ENCODE data around the gene MT1X.

The MT1X gene

DNA sequence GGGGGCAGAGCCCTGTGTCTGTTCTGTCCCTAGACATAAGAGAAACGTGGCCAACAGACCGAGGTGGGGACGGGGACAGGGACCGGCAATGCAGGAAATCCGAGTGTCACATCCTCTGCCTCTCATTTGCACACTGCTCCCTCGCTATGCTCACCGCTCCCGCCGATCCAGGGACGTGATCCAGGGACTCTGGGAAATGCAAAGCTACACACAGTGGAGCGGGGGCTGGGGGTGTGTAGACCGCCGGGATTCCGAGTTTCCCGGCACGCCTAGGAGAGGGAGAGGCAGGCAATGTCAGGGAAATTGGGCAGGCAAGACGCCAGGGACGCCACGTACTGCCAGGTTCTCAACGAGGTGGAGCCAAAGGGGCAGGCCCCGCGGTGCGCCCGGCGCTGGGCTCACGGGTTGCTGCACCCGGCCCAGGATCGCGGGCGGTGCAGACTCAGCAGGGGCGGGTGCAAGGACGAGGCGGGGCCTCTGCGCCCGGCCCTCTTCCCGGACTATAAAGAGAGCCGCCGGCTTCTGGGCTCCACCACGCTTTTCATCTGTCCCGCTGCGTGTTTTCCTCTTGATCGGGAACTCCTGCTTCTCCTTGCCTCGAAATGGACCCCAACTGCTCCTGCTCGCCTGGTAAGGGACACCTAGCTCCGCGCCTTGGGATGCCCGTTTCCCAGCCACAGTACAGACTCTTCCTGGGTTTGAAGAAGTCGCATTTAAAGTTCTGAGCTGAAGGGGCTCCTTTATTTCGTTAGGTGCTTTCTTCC lies at the start of gene MT1X:
Gene MT1X (plus strand): TSS at position 532 of the 764 bp plus-strand sequence. CDS start 71 bp downstream, at position 603.
- H3K9me3 ChIP-seq (ENCODE audit: control insufficient read depth in 2 of 2, low read length in 2 of 2): no peaks in the 10 kb centered on the region
- H3K27me3 ChIP-seq (ENCODE audit: control insufficient read depth in 2 of 2, insufficient read depth in 2 of 2, low read length in 2 of 2): no peaks in the 10 kb centered on the region
- H3K4me3 ChIP-seq (ENCODE audit: low read length in 2 of 2): peak within 1 kb of the TSS; percentile 82 to 94
- no peaks in the 10 kb centered on the region for H3K36me3 ChIP-seq (ENCODE audit: control insufficient read depth in 2 of 2, insufficient read depth in 2 of 2, low read length in 2 of 2)
- peaks cover 17% of the 10 kb centered on the region in 2 donors for H3K4me1 ChIP-seq (ENCODE audit: control insufficient read depth in 2 of 2, insufficient read depth in 2 of 2, low read length in 2 of 2)
- peak within 1 kb of the TSS; percentile 86 to 94 for H3K9ac ChIP-seq (ENCODE audit: low read depth in 1 of 2, low read length in 2 of 2)
- peak within 1 kb of the TSS; percentile 80 to 84 for H3K27ac ChIP-seq (ENCODE audit: low read depth in 2 of 2, low read length in 2 of 2)

DNA sequence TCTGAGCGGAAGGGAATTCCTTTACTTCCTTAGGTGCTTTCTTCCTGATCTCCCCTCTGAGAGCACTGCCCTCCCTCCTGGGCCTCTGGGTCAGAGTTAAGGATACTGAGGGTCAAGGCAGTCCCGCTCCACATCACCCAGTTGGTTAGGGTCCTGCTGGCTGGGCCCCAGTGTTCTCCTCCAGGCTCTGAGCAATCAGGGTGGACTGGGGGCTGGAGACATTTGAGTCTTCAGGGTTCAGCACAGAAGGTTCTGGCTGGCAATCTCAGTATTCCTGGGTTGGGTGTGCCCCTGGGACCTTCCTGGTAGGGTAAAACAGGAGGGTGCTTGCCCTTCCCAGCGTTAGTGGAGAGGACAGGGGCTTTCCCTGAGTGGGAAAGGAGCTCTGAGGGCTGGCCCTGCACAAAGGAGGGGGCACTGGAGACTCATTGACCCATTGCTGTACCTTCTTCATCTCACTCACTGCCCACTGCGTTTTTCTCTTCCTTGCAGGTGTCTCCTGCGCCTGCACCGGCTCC lies 49.4 kb upstream of the MT1X start:
- Histone ChIP-seq H3K36me3 (ENCODE audit: control insufficient read depth in 2 of 2, insufficient read depth in 2 of 2, low read length in 2 of 2) (no peaks in the 10 kb centered on the region), H3K27ac (ENCODE audit: low read depth in 2 of 2, low read length in 2 of 2) (peak overlapping the region; percentile 74 to 80), H3K4me3 (ENCODE audit: low read length in 2 of 2) (peak overlapping the region; percentile 75 to 79), H3K27me3 (ENCODE audit: control insufficient read depth in 2 of 2, insufficient read depth in 2 of 2, low read length in 2 of 2) (peaks cover 24 to 33% of the 10 kb centered on the region in 2 donors), H3K9ac (ENCODE audit: low read depth in 1 of 2, low read length in 2 of 2) (peak overlapping the region; percentile 83 to 86), H3K9me3 (ENCODE audit: control insufficient read depth in 2 of 2, low read length in 2 of 2) (no peaks in the 10 kb centered on the region), H3K4me1 (ENCODE audit: control insufficient read depth in 2 of 2, insufficient read depth in 2 of 2, low read length in 2 of 2) (peaks cover 5 to 9% of the 10 kb centered on the region in 2 donors)

DNA sequence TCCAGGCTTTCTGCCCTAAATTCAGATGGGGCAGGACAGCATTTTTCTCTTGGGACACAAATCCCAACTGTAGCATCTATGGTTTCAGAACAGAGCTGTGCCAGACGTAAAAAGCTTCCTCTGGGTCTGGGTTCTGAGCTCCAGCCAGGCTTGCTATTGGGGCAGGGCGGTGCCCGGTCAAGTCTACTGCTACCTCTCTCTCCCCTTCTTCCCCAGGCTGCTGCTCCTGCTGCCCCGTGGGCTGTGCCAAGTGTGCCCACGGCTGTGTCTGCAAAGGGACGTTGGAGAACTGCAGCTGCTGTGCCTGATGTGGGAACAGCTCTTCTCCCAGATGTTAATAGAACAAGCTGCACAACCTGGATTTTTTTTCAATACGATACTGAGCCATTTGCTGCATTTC lies 48.7 kb upstream of the MT1X start:
- Histone ChIP-seq H3K4me3 (ENCODE audit: low read length in 2 of 2) (peak overlapping the region; percentile 75 to 79), H3K9me3 (ENCODE audit: control insufficient read depth in 2 of 2, low read length in 2 of 2) (no peaks in the 10 kb centered on the region), H3K27ac (ENCODE audit: low read depth in 2 of 2, low read length in 2 of 2) (no peak overlapping the region), H3K36me3 (ENCODE audit: control insufficient read depth in 2 of 2, insufficient read depth in 2 of 2, low read length in 2 of 2) (no peaks in the 10 kb centered on the region), H3K4me1 (ENCODE audit: control insufficient read depth in 2 of 2, insufficient read depth in 2 of 2, low read length in 2 of 2) (peaks cover 10 to 13% of the 10 kb centered on the region in 2 donors), H3K9ac (ENCODE audit: low read depth in 1 of 2, low read length in 2 of 2) (peak overlapping the region in 1 of 2 donors; percentile 86), H3K27me3 (ENCODE audit: control insufficient read depth in 2 of 2, insufficient read depth in 2 of 2, low read length in 2 of 2) (peaks cover 26 to 35% of the 10 kb centered on the region in 2 donors)

DNA sequence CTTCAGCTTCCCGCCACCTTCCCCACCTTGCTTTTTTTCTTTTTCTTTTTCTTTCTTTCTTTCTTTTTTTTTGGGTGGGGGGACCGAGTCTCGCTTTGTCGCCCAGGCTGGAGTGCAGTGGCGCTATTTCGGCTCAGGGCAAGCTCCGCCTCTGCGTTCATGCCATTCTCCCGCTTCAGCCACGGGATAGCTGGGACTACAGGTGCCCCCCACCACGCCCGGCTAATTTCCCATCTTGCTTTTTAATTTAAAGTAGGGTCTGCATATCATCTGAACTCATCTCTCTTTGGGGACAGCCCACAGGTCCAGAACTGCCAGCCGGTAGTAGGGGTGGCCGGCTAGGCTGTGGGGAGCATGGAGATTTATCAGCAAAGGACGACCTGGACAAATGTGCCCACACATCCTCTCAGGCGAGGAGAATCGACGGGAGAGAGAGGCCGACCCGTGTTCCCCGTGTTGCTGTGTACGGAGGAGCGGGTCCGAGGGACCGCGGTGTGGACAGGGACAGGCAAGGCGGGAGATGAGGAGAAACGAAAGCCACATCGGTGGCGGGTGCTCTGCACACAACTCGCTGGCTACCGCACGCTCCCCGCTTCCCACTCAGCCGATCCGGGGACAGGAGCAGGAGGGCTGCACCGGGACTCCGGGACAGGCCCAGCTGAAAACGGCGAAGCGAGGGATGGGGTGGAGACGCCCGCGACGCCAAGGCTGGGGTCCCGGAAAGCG lies 47.4 kb upstream of the MT1X start:
- Histone ChIP-seq H3K4me3 (ENCODE audit: low read length in 2 of 2) (peak overlapping the region in 1 of 2 donors; percentile 26), H3K9ac (ENCODE audit: low read depth in 1 of 2, low read length in 2 of 2) (no peak overlapping the region), H3K9me3 (ENCODE audit: control insufficient read depth in 2 of 2, low read length in 2 of 2) (no peaks in the 10 kb centered on the region), H3K27me3 (ENCODE audit: control insufficient read depth in 2 of 2, insufficient read depth in 2 of 2, low read length in 2 of 2) (peaks cover 29 to 35% of the 10 kb centered on the region in 2 donors), H3K4me1 (ENCODE audit: control insufficient read depth in 2 of 2, insufficient read depth in 2 of 2, low read length in 2 of 2) (peaks cover 16 to 18% of the 10 kb centered on the region in 2 donors), H3K36me3 (ENCODE audit: control insufficient read depth in 2 of 2, insufficient read depth in 2 of 2, low read length in 2 of 2) (no peaks in the 10 kb centered on the region), H3K27ac (ENCODE audit: low read depth in 2 of 2, low read length in 2 of 2) (no peak overlapping the region)

DNA sequence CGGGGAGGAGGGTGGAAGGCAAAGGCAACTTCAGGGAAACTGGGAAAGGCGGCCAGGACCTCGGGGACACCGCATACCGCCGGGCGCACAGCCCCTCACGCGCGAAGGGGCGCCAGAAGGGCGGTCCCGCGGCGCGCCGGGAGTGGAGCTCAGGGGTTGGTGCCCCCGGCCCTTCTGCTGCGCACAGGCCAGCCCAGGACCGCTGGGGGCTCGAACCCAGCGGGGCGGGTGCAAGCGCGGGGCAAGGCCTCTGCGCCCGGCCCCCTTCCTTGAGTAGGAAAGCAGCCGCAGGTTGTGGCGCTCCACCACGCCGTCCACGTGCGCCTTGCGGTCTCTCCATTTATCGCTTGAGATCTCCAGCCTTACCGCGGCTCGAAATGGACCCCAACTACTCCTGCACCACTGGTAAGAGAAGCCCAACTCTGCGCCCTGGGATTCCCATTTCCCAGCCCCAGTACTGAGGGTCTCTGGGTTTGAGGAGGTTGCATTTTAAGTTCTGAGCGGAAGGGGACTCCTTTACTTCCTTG lies 46.8 kb upstream of the MT1X start:
- Histone ChIP-seq H3K27me3 (ENCODE audit: control insufficient read depth in 2 of 2, insufficient read depth in 2 of 2, low read length in 2 of 2) (peaks cover 29 to 35% of the 10 kb centered on the region in 2 donors), H3K4me3 (ENCODE audit: low read length in 2 of 2) (peak overlapping the region in 1 of 2 donors; percentile 26), H3K9ac (ENCODE audit: low read depth in 1 of 2, low read length in 2 of 2) (no peak overlapping the region), H3K4me1 (ENCODE audit: control insufficient read depth in 2 of 2, insufficient read depth in 2 of 2, low read length in 2 of 2) (peaks cover 16 to 18% of the 10 kb centered on the region in 2 donors), H3K27ac (ENCODE audit: low read depth in 2 of 2, low read length in 2 of 2) (no peak overlapping the region), H3K9me3 (ENCODE audit: control insufficient read depth in 2 of 2, low read length in 2 of 2) (no peaks in the 10 kb centered on the region), H3K36me3 (ENCODE audit: control insufficient read depth in 2 of 2, insufficient read depth in 2 of 2, low read length in 2 of 2) (no peaks in the 10 kb centered on the region)

DNA sequence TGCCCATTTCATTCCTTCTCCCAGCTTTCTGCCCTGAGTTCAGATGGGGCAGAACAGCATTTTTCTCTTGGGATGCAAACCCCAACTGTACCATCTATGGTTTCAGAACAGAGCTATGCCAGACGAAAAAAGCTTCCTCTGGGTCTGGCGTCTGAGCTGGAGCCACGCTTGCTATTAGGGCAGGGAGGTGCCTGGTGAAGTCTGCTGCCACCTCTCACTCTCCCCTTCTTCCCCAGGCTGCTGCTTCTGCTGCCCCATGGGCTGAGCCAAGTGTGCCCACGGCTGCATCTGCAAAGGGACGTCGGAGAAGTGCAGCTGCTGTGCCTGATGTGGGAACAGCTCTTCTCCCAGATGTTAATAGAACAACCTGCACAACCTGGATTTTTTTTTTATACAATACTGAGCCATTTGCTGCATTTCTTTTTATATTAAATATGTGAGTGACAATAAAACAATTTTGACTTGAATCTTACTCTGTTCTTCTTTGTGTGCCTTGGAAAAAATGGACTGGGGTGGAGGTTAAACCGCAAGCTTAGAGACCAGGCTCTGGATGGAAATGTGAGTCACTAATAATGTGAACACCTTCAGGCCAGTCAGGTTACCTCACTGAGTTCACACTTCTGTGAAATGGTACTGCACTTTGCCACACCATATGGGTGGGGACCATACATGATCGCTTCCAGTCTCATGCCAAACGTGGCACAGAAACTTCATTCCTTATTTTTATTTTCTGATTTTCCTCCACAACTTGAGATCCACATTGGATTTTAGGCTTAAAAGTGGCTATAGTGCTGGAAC lies 45.5 kb upstream of the MT1X start:
- Histone ChIP-seq H3K36me3 (ENCODE audit: control insufficient read depth in 2 of 2, insufficient read depth in 2 of 2, low read length in 2 of 2) (no peaks in the 10 kb centered on the region), H3K27ac (ENCODE audit: low read depth in 2 of 2, low read length in 2 of 2) (no peak overlapping the region)

DNA sequence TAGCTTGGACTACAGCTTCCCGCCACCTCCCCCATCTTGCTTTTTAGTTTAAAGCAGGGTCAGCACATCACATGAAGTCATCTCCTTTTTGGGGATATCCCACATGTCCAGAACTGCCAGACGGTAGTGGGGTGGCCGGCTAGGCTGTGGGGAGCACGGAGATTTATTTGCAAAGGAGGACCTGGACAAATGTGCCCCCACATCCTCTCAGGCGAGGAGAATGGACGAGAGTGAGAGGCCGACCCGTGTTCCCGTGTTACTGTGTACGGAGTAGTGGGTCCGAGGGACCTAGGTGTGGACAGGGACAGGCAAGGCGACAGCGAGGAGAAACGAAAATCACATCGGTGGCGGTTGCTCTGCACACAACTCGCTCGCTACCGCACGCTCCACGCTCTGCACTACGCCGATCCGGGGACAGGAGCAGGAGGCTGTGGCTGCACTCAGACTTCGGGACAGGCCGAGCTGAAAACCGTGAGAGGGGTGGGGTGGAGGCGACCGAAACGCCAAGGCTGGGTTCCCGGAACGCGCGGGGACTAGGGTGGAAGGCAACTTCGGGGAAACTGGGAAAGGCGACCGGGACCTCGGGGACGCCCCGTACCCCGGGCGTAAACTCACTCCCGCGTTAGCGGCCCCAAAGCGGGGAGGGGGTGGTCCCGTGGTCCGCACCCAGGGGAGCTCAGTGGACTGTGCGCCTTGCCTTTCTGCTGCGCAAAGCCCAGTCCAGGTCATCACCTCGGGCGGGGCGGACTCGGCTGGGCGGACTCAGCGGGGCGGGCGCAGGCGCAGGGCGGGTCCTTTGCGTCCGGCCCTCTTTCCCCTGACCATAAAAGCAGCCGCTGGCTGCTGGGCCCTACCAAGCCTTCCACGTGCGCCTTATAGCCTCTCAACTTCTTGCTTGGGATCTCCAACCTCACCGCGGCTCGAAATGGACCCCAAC lies 44.2 kb upstream of the MT1X start, which contains the start of gene MT1A:
Gene MT1A (plus strand): TSS at position 853 of the 937 bp plus-strand sequence. CDS start 73 bp downstream, at position 926.
- Histone ChIP-seq H3K9ac (ENCODE audit: low read depth in 1 of 2, low read length in 2 of 2) (peak within 1 kb of the TSS; percentile 54 to 83), H3K27me3 (ENCODE audit: control insufficient read depth in 2 of 2, insufficient read depth in 2 of 2, low read length in 2 of 2) (peaks cover 23 to 36% of the 10 kb centered on the region in 2 donors), H3K27ac (ENCODE audit: low read depth in 2 of 2, low read length in 2 of 2) (peak within 1 kb of the TSS in 1 of 2 donors; percentile 44), H3K9me3 (ENCODE audit: control insufficient read depth in 2 of 2, low read length in 2 of 2) (no peaks in the 10 kb centered on the region), H3K36me3 (ENCODE audit: control insufficient read depth in 2 of 2, insufficient read depth in 2 of 2, low read length in 2 of 2) (no peaks in the 10 kb centered on the region), H3K4me1 (ENCODE audit: control insufficient read depth in 2 of 2, insufficient read depth in 2 of 2, low read length in 2 of 2) (peaks cover 18% of the 10 kb centered on the region in 2 donors), H3K4me3 (ENCODE audit: low read length in 2 of 2) (peak within 1 kb of the TSS; percentile 67 to 77)

More for the DNA sequence above, 45.5 kb upstream of the MT1X start:
- Histone ChIP-seq H3K4me1 (ENCODE audit: control insufficient read depth in 2 of 2, insufficient read depth in 2 of 2, low read length in 2 of 2) (peaks cover 15 to 18% of the 10 kb centered on the region in 2 donors), H3K9ac (ENCODE audit: low read depth in 1 of 2, low read length in 2 of 2) (no peak overlapping the region), H3K9me3 (ENCODE audit: control insufficient read depth in 2 of 2, low read length in 2 of 2) (no peaks in the 10 kb centered on the region), H3K4me3 (ENCODE audit: low read length in 2 of 2) (no peak overlapping the region), H3K27me3 (ENCODE audit: control insufficient read depth in 2 of 2, insufficient read depth in 2 of 2, low read length in 2 of 2) (peaks cover 29 to 38% of the 10 kb centered on the region in 2 donors)

DNA sequence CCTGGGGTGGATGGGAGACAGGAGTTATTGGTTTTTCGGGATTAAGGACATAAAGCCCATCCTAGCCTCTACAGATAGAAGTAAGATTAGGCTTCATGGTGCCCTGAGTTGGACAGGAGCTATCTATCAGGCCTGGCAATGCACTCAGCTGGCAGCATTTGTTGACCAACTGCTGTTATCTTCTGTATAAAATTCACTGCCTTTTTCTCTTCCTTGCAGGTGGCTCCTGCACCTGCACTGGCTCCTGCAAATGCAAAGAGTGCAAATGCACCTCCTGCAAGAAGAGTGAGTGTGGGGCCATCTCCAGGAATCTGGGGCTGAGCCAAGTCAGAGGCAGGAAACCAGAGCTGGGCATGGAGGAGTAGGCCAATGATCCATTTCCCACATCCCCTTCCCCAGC lies 43.2 kb upstream of the MT1X start:
- H3K4me3 ChIP-seq (ENCODE audit: low read length in 2 of 2): no peak overlapping the region
- peaks cover 22 to 32% of the 10 kb centered on the region in 2 donors for H3K27me3 ChIP-seq (ENCODE audit: control insufficient read depth in 2 of 2, insufficient read depth in 2 of 2, low read length in 2 of 2)
- H3K4me1 ChIP-seq (ENCODE audit: control insufficient read depth in 2 of 2, insufficient read depth in 2 of 2, low read length in 2 of 2): peaks cover 23 to 25% of the 10 kb centered on the region in 2 donors
- no peaks in the 10 kb centered on the region for H3K9me3 ChIP-seq (ENCODE audit: control insufficient read depth in 2 of 2, low read length in 2 of 2)
- peak overlapping the region in 1 of 2 donors; percentile 40 for H3K27ac ChIP-seq (ENCODE audit: low read depth in 2 of 2, low read length in 2 of 2)
- peak overlapping the region in 1 of 2 donors; percentile 33 for H3K9ac ChIP-seq (ENCODE audit: low read depth in 1 of 2, low read length in 2 of 2)
- no peaks in the 10 kb centered on the region for H3K36me3 ChIP-seq (ENCODE audit: control insufficient read depth in 2 of 2, insufficient read depth in 2 of 2, low read length in 2 of 2)

All from mucosa of rectum (tissue), 2 donors.